SK-N-SH (cell line): Measurements from ENCODE around the gene CD38. TPM values are rescaled to one million over a fixed set of nuclear protein-coding genes. Genes with fewer than 3 reads are reported as not detected.

ENCODE experiments used
- CTCF ChIA-PET: fragments of 300-600, 350-600 bp; formaldehyde crosslinking; extraction: SDS; loops from one replicate; lab custom pipeline; 2021; lab: Yijun Ruan, JAX
- POLR2A ChIA-PET: fragments of 350-600 bp; sonication (Branson Sonifier 250); formaldehyde crosslinking; extraction: SDS; loops from one replicate; lab custom pipeline; 2020; ENCODE audit warnings: antibody characterized with exemption, inconsistent platforms; lab: Yijun Ruan, JAX
- DNase-seq: peaks from one replicate; pipeline ENCODE4 v3.0.0; 2012
- H2AFZ ChIP-seq: fragments of 200-600 bp; sonication (generic); 2 replicates; pipeline ENCODE4 v1.8.1; 2016; ENCODE audit warnings: antibody characterized with exemption, mild to moderate bottlenecking, low read depth
- H3F3A ChIP-seq: fragments of 200-600 bp; sonication (generic); replicated peaks from 2 replicates; pipeline ENCODE3; 2016; ENCODE audit warnings: antibody characterized with exemption, mild to moderate bottlenecking; ENCODE audit not compliant: insufficient read depth
- H3K27ac ChIP-seq, 2 experiments: fragments of 200-500 bp in 1 of 2; fragments of 200-600 bp in 1 of 2; sonication (Bioruptor generic) in 1 of 2; sonication (generic), shearing (Covaris generic) in 1 of 2; 2 replicates each; pipeline versions ENCODE4 v1.5.1 to v1.6.1; 2014 to 2016; ENCODE audit warnings: low read depth in 2 of 2, inconsistent platforms in 1 of 2, low read length in 1 of 2, mild to moderate bottlenecking in 1 of 2, mixed read lengths in 1 of 2
- H3K27me3 ChIP-seq: fragments of 200-600 bp; sonication (generic), shearing (Covaris generic); 2 replicates; pipeline ENCODE4 v1.6.1; 2016; ENCODE audit warnings: mixed run types; ENCODE audit not compliant: insufficient read depth
- H3K36me3 ChIP-seq, 2 experiments: fragments of 200-500 bp in 1 of 2; fragments of 200-600 bp in 1 of 2; sonication (Bioruptor generic) in 1 of 2; sonication (generic) in 1 of 2; replicated peaks in 1 of 2; 2 replicates each; pipeline versions ENCODE3 to v1.5.1; 2014 to 2016; ENCODE audit warnings: low read length in 1 of 2, mild to moderate bottlenecking in 1 of 2; ENCODE audit not compliant: insufficient read depth in 2 of 2, control insufficient read depth in 1 of 2
- H3K4me1 ChIP-seq, 2 experiments: fragments of 200-500 bp in 1 of 2; fragments of 200-600 bp in 1 of 2; sonication (Bioruptor generic) in 1 of 2; sonication (generic), shearing (Covaris generic) in 1 of 2; 2 replicates each; pipeline versions ENCODE4 v1.5.1 to v1.6.1; 2014 to 2016; ENCODE audit warnings: low read depth in 1 of 2, low read length in 1 of 2, mixed run types in 1 of 2; ENCODE audit not compliant: insufficient read depth in 2 of 2, control insufficient read depth in 1 of 2
- H3K4me2 ChIP-seq: fragments of 200-600 bp; sonication (generic), shearing (Covaris generic); 2 replicates; pipeline ENCODE4 v1.6.1; 2017; ENCODE audit warnings: mixed run types
- H3K4me3 ChIP-seq, 2 experiments: fragments of 200-500 bp in 1 of 2; fragments of 200-600 bp in 1 of 2; sonication (Bioruptor generic) in 1 of 2; sonication (generic), shearing (Covaris generic) in 1 of 2; 2 replicates each; pipeline versions ENCODE4 v1.5.1 to v1.8.1; 2014 to 2016; ENCODE audit warnings: low read depth in 2 of 2, inconsistent platforms in 1 of 2, low read length in 1 of 2, mild to moderate bottlenecking in 1 of 2, mixed read lengths in 1 of 2, moderate library complexity in 1 of 2
- H3K79me2 ChIP-seq: fragments of 200-600 bp; sonication (generic); 2 replicates; pipeline ENCODE4 v1.8.1; 2017; ENCODE audit warnings: mild to moderate bottlenecking; ENCODE audit not compliant: insufficient read depth
- H3K9ac ChIP-seq: fragments of 200-600 bp; sonication (generic); 2 replicates; pipeline ENCODE4 v1.6.1; 2017; ENCODE audit warnings: mixed run types
- H3K9me2 ChIP-seq: fragments of 200-600 bp; sonication (generic); 2 replicates; pipeline ENCODE4 v1.6.1; 2017; ENCODE audit warnings: mixed run types
- H3K9me3 ChIP-seq: fragments of 200-600 bp; sonication (generic); 2 replicates; pipeline ENCODE4 v1.6.1; 2017; ENCODE audit warnings: mixed run types, mild to moderate bottlenecking, moderate library complexity
- H4K20me1 ChIP-seq: fragments of 200-600 bp; sonication (generic); 2 replicates; pipeline ENCODE4 v1.6.1; 2017; ENCODE audit warnings: mild to moderate bottlenecking, mixed run types; ENCODE audit not compliant: insufficient read depth
- CHD2 ChIP-seq: fragments of 150-350 bp; IDR thresholded peaks from 2 replicates; pipeline ENCODE4 v1.6.1; 2018; ENCODE audit warnings: low read length; ENCODE audit not compliant: partially characterized antibody
- EZH2phosphoT487 ChIP-seq: fragments of 200-600 bp; sonication (generic); IDR thresholded peaks from 2 replicates; pipeline ENCODE4 v1.6.1; 2017; ENCODE audit warnings: low read depth, mixed run types, mild to moderate bottlenecking, antibody characterized with exemption, moderate library complexity, borderline replicate concordance
- FOSL2 ChIP-seq: IDR thresholded peaks from 2 replicates; pipeline ENCODE4 v1.4.0; 2012; ENCODE audit warnings: low read depth, mild to moderate bottlenecking, moderate library complexity, borderline replicate concordance
- FOXM1 ChIP-seq: IDR thresholded peaks from 2 replicates; pipeline ENCODE4 v1.4.0; 2012; ENCODE audit warnings: low read depth, mild to moderate bottlenecking
- GABPA ChIP-seq: IDR thresholded peaks from 2 replicates; pipeline ENCODE4 v1.4.0; 2012; ENCODE audit warnings: low read depth, mild to moderate bottlenecking
- MAX ChIP-seq: IDR thresholded peaks from 2 replicates; pipeline ENCODE4 v1.4.0; 2012; ENCODE audit warnings: low read depth
- MEF2A ChIP-seq: IDR thresholded peaks from 2 replicates; pipeline ENCODE4 v1.4.0; 2012; ENCODE audit warnings: low read depth, borderline replicate concordance
- MXI1 ChIP-seq: IDR thresholded peaks from 2 replicates; pipeline ENCODE4 v1.6.1; 2012; ENCODE audit warnings: mild to moderate bottlenecking, low read depth, low read length, improper control_type of control experiment
- POLR2AphosphoS5 ChIP-seq: IDR thresholded peaks from 2 replicates; pipeline ENCODE4 v1.6.1; 2012; ENCODE audit warnings: low read depth, low read length
- RAD21 ChIP-seq: IDR thresholded peaks from 2 replicates; pipeline ENCODE4 v1.6.1; 2012; ENCODE audit warnings: mild to moderate bottlenecking, low read length
- RCOR1 ChIP-seq: fragments of 150-350 bp; IDR thresholded peaks from 2 replicates; pipeline ENCODE4 v1.6.1; 2017; ENCODE audit warnings: antibody characterized with exemption, low read length
- REST ChIP-seq: IDR thresholded peaks from 2 replicates; pipeline ENCODE4 v1.6.1; 2012; ENCODE audit warnings: mild to moderate bottlenecking, low read depth, low read length, moderate library complexity
- RFX5 ChIP-seq: IDR thresholded peaks from 2 replicates; pipeline ENCODE4 v1.6.1; 2012; ENCODE audit warnings: mild to moderate bottlenecking, improper control_type of control experiment, low read length
- RXRA ChIP-seq: IDR thresholded peaks from 2 replicates; pipeline ENCODE4 v1.4.0; 2012; ENCODE audit warnings: low read depth, mild to moderate bottlenecking, borderline replicate concordance
- SIN3A ChIP-seq: IDR thresholded peaks from 2 replicates; pipeline ENCODE4 v1.6.1; 2012; ENCODE audit warnings: low read depth, mild to moderate bottlenecking, low read length, moderate library complexity, borderline replicate concordance
- SMC3 ChIP-seq: IDR thresholded peaks from 2 replicates; pipeline ENCODE4 v1.6.1; 2012; ENCODE audit warnings: low read depth, low read length, improper control_type of control experiment
- YY1 ChIP-seq: IDR thresholded peaks from 2 replicates; pipeline ENCODE4 v1.4.0; 2012; ENCODE audit warnings: low read depth, mild to moderate bottlenecking
- WGBS: methylation state at CpG from one replicate; pipeline ENCODE4 v1.1.6; 2017; ENCODE audit warnings: low lambda C conversion rate; 5-methylcytosine and 5-hydroxymethylcytosine counted together
- polyA plus RNA-seq, 3 experiments: library from polyadenylated mRNA; depleted of rRNA; stranded (reverse); fragments of >200 nt; gene quantifications; 2 replicates each; pipeline ENCODE4 v1.2.3, GENCODE V29; 2012
- TF ChIP-seq, protein P1 (sequence below): fragments of 150-350 bp; IDR thresholded peaks from 2 replicates; pipeline ENCODE4 v1.6.1; 2016; ENCODE audit warnings: mild to moderate bottlenecking, low read depth, low read length
- TF ChIP-seq, protein P2 (sequence below): IDR thresholded peaks from 2 replicates; pipeline ENCODE4 v1.4.0; 2012; ENCODE audit warnings: low read depth, borderline replicate concordance

CD38 gene
- polyA plus RNA-seq, 1 of the 3 experiments (the other 2 are of a cell fraction): 0.02 TPM

DNA sequence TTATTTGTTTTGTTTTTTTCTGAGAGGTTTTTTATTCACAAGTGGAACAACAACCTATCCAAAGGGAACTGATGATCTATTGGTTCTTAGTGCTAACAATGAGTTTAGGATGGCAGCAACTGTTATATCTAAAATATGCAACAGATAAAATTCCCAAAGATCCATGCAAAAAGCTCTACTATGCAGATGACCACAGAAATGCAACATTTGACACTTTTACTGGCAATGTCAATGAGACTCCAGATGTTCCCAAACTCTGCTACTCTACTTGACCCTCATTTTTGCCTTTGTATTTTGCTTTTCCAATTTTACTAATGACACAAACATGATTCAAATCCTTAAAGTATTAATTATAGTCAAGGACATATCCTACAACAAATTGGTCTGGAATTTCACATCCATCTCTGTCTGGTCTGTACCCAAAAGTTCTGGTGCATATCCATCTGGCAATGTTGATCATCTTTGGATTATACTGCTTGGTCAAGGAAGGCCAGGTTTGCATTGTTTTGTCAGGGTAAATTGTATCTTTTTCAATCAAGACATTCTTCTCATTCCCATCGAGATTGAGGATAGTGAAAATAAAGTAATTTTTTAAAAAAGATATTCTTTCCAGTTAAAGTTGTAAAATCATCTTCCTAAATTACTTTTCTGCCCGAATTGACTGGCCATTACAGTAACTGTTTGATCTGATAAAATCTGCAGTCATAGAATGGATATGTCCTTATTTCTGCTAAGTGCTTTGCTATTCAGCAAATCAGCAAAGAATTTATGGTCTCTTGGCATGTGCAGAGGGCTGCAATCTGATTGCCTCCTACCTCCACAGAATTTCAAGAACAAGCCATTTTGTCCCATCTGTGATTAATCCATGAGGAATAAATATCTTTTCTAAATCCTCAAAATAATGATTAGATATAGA lies 86.8 kb downstream of the CD38 start:
- no peaks in the 10 kb centered on the region for H3K27me3 ChIP-seq
- no peaks in the 10 kb centered on the region for H3K9me3 ChIP-seq
- POLR2A ChIA-PET: no interaction called here
- no peak overlapping the region for H3K27ac ChIP-seq
- no peaks in the 10 kb centered on the region for H3K36me3 ChIP-seq
- H3K4me3 ChIP-seq: no peak overlapping the region
- H4K20me1 ChIP-seq: no peaks in the 10 kb centered on the region
- H3K9ac ChIP-seq: no peak overlapping the region
- CTCF ChIA-PET: no interaction called here
- no peaks in the 10 kb centered on the region for H3F3A ChIP-seq
- H2AFZ ChIP-seq: no peak overlapping the region
- H3K9me2 ChIP-seq: no peaks in the 10 kb centered on the region
- no peak for TF ChIP-seq RAD21
- TF ChIP-seq FOXM1: no peak
- no peak for TF ChIP-seq GABPA
- TF ChIP-seq MEF2A: no peak
- no peaks in the 10 kb centered on the region for H3K79me2 ChIP-seq
- WGBS: 7% methylated on average over 2 of the region's 2 CpGs
- DNase-seq: no peak
- H3K4me2 ChIP-seq: no peak overlapping the region
- H3K4me1 ChIP-seq: no peaks in the 10 kb centered on the region

DNA sequence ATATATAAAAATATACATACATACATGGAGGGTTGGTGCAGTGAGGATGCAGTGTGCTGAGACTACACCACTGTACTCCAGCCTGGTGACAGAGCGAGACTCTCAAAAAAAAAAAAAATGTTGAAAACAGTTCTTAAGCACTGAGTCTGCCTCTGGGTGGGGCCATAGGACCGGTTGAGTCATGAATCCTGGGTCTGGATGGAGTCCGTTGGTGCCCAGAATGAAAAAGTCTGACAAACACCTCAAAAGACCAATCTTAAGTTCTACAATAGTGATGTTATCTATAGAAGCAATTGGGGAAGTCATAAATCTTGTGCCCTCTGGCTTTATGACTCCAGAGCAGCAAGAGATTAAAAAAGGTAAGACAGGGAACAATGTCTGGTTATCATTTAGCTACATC lies 90.0 kb downstream of the CD38 start:
- no peaks in the 10 kb centered on the region for H3K79me2 ChIP-seq
- TF ChIP-seq SIN3A (no peak), MXI1 (no peak), SMC3 (no peak), EZH2phosphoT487 (no peak), REST (no peak), FOXM1 (no peak), RAD21 (no peak), RFX5 (no peak), RCOR1 (no peak), FOSL2 (no peak), CHD2 (no peak), POLR2AphosphoS5 (no peak), YY1 (no peak), RXRA (no peak), MAX (no peak), MEF2A (no peak)
- TF ChIP-seq, protein P1, sequence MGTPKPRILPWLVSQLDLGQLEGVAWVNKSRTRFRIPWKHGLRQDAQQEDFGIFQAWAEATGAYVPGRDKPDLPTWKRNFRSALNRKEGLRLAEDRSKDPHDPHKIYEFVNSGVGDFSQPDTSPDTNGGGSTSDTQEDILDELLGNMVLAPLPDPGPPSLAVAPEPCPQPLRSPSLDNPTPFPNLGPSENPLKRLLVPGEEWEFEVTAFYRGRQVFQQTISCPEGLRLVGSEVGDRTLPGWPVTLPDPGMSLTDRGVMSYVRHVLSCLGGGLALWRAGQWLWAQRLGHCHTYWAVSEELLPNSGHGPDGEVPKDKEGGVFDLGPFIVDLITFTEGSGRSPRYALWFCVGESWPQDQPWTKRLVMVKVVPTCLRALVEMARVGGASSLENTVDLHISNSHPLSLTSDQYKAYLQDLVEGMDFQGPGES: no peak
- TF ChIP-seq, protein P2, sequence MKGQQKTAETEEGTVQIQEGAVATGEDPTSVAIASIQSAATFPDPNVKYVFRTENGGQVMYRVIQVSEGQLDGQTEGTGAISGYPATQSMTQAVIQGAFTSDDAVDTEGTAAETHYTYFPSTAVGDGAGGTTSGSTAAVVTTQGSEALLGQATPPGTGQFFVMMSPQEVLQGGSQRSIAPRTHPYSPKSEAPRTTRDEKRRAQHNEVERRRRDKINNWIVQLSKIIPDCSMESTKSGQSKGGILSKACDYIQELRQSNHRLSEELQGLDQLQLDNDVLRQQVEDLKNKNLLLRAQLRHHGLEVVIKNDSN: no peak
- H3K9me2 ChIP-seq: no peaks in the 10 kb centered on the region
- no peak overlapping the region for H3K27ac ChIP-seq
- no peaks in the 10 kb centered on the region for H3K9me3 ChIP-seq
- ChIA-PET POLR2A (no interaction called here), CTCF (no interaction called here)
- DNase-seq: no peak
- no peaks in the 10 kb centered on the region for H3F3A ChIP-seq
- H3K9ac ChIP-seq: no peak overlapping the region
- no peaks in the 10 kb centered on the region for H3K36me3 ChIP-seq
- H3K4me2 ChIP-seq: no peak overlapping the region
- H4K20me1 ChIP-seq: no peaks in the 10 kb centered on the region
- H3K27me3 ChIP-seq: no peaks in the 10 kb centered on the region
- WGBS: 62% methylated on average over 3 of the region's 3 CpGs
- H3K4me1 ChIP-seq: no peaks in the 10 kb centered on the region
- H2AFZ ChIP-seq: no peak overlapping the region
- H3K4me3 ChIP-seq: no peak overlapping the region
